Stimulated activated naive CD8-positive, alpha-beta T cell treated with anti-CD3 and anti-CD28 coated beads, Interleukin-15, Interleukin-2, amounts not matched to agents 100 ng/mL and 50 ng/mL, for 24 hours (primary cell): ENCODE measurements around the gene MAPK8IP1.
A peak's percentile ranks its signal among the peaks of the same experiment; 100 is the strongest.

Source experiments
- H3K27ac Mint-ChIP-seq: one replicate; pipeline ENCODE4 v1.8.0; 2021; ENCODE audit warnings: mild to moderate bottlenecking, mixed read lengths
- H3K27me3 Mint-ChIP-seq: one replicate; pipeline ENCODE4 v1.8.0; 2021; ENCODE audit warnings: mixed read lengths
- H3K36me3 Mint-ChIP-seq: one replicate; pipeline ENCODE4 v1.8.0; 2021; ENCODE audit warnings: low read depth, mixed read lengths
- H3K4me1 Mint-ChIP-seq: one replicate; pipeline ENCODE4 v1.8.0; 2021; ENCODE audit warnings: low read depth, mixed read lengths
- H3K4me3 Mint-ChIP-seq: one replicate; pipeline ENCODE4 v1.8.0; 2021; ENCODE audit warnings: mild to moderate bottlenecking, mixed read lengths
- H3K9me3 Mint-ChIP-seq: one replicate; pipeline ENCODE4 v1.8.0; 2021; ENCODE audit warnings: mixed read lengths

The MAPK8IP1 gene

GRCh38 chr11:45906096-45906682 is 20.7 kb downstream of the MAPK8IP1 start:
- H3K27ac Mint-ChIP-seq = no peak overlapping the region
- no peaks in the 10 kb centered on the region for H3K27me3 Mint-ChIP-seq
- H3K4me3 Mint-ChIP-seq = no peak overlapping the region
- H3K9me3 Mint-ChIP-seq = no peaks in the 10 kb centered on the region
- H3K36me3 Mint-ChIP-seq = peaks cover 1% of the 10 kb centered on the region
- H3K4me1 Mint-ChIP-seq = peaks cover 7% of the 10 kb centered on the region

- Mint-ChIP-seq H3K4me1 (peaks cover 7% of the 10 kb centered on the region), H3K27ac (no peak within 1 kb of the TSS), H3K36me3 (peaks cover 5% of the 10 kb centered on the region), H3K9me3 (no peaks in the 10 kb centered on the region), H3K4me3 (no peak within 1 kb of the TSS), H3K27me3 (no peaks in the 10 kb centered on the region)
Observed at GRCh38 chr11:45906965-45907611, 21.6 kb downstream of the MAPK8IP1 start, which contains the start of gene FREY1. TSS of gene FREY1 (minus strand) at chr11:45907271. CDS start at chr11:45907245, 26 bp downstream.

GRCh38 chr11:45907911-45908370 is 22.5 kb downstream of the MAPK8IP1 start:
- no peaks in the 10 kb centered on the region for H3K9me3 Mint-ChIP-seq
- peaks cover 5% of the 10 kb centered on the region for H3K36me3 Mint-ChIP-seq
- no peaks in the 10 kb centered on the region for H3K27me3 Mint-ChIP-seq
- H3K27ac Mint-ChIP-seq = no peak overlapping the region
- peaks cover 7% of the 10 kb centered on the region for H3K4me1 Mint-ChIP-seq
- H3K4me3 Mint-ChIP-seq = no peak overlapping the region

GRCh38 chr11:45909594-45910475 is 24.4 kb downstream of the MAPK8IP1 start:
- H3K36me3 Mint-ChIP-seq = peaks cover 5% of the 10 kb centered on the region
- no peak overlapping the region for H3K27ac Mint-ChIP-seq
- H3K4me1 Mint-ChIP-seq = peaks cover 7% of the 10 kb centered on the region
- no peaks in the 10 kb centered on the region for H3K9me3 Mint-ChIP-seq
- H3K4me3 Mint-ChIP-seq = no peak overlapping the region
- no peaks in the 10 kb centered on the region for H3K27me3 Mint-ChIP-seq

- Mint-ChIP-seq H3K4me3 (no peak overlapping the region), H3K9me3 (no peaks in the 10 kb centered on the region), H3K36me3 (peaks cover 5% of the 10 kb centered on the region), H3K4me1 (peaks cover 9% of the 10 kb centered on the region), H3K27me3 (no peaks in the 10 kb centered on the region), H3K27ac (no peak overlapping the region)
Observed at GRCh38 chr11:45910623-45911022, 25.2 kb downstream of the MAPK8IP1 start.

GRCh38 chr11:45913514-45913913 is 28.1 kb downstream of the MAPK8IP1 start:
- peaks cover 23% of the 10 kb centered on the region for H3K4me1 Mint-ChIP-seq
- peaks cover 11% of the 10 kb centered on the region for H3K36me3 Mint-ChIP-seq
- no peaks in the 10 kb centered on the region for H3K27me3 Mint-ChIP-seq
- no peak overlapping the region for H3K4me3 Mint-ChIP-seq
- no peaks in the 10 kb centered on the region for H3K9me3 Mint-ChIP-seq
- H3K27ac Mint-ChIP-seq = no peak overlapping the region

- Mint-ChIP-seq H3K4me1 (peaks cover 29% of the 10 kb centered on the region), H3K36me3 (peaks cover 11% of the 10 kb centered on the region), H3K4me3 (no peak overlapping the region), H3K9me3 (no peaks in the 10 kb centered on the region), H3K27me3 (no peaks in the 10 kb centered on the region), H3K27ac (no peak overlapping the region)
Observed at GRCh38 chr11:45913942-45914635, 28.6 kb downstream of the MAPK8IP1 start.

- peaks cover 39% of the 10 kb centered on the region for H3K4me1 Mint-ChIP-seq
- H3K27me3 Mint-ChIP-seq = no peaks in the 10 kb centered on the region
- no peaks in the 10 kb centered on the region for H3K9me3 Mint-ChIP-seq
- H3K4me3 Mint-ChIP-seq = no peak overlapping the region
- H3K36me3 Mint-ChIP-seq = peaks cover 11% of the 10 kb centered on the region
- peak overlapping the region; percentile 69 for H3K27ac Mint-ChIP-seq
Observed at GRCh38 chr11:45915446-45915845, 30.0 kb downstream of the MAPK8IP1 start.

- peak overlapping the region; percentile 94 for H3K27ac Mint-ChIP-seq
- H3K9me3 Mint-ChIP-seq = no peaks in the 10 kb centered on the region
- H3K27me3 Mint-ChIP-seq = peaks cover 5% of the 10 kb centered on the region
- H3K4me3 Mint-ChIP-seq = peak overlapping the region; percentile 97
- peaks cover 6% of the 10 kb centered on the region for H3K36me3 Mint-ChIP-seq
- peaks cover 39% of the 10 kb centered on the region for H3K4me1 Mint-ChIP-seq
Observed at GRCh38 chr11:45917286-45917622, 31.8 kb downstream of the MAPK8IP1 start.

GRCh38 chr11:45917623-45918330 is 32.3 kb downstream of the MAPK8IP1 start, which contains the start of gene PEX16:
TSS of gene PEX16 (minus strand) at chr11:45917877. CDS start at chr11:45917811, 66 bp downstream.
- Mint-ChIP-seq H3K27ac (peak within 1 kb of the TSS; percentile 94), H3K4me1 (peaks cover 39% of the 10 kb centered on the region), H3K36me3 (peaks cover 6% of the 10 kb centered on the region), H3K27me3 (peaks cover 5% of the 10 kb centered on the region), H3K4me3 (peak within 1 kb of the TSS; percentile 97), H3K9me3 (no peaks in the 10 kb centered on the region)

- peak overlapping the region; percentile 94 for H3K27ac Mint-ChIP-seq
- H3K4me3 Mint-ChIP-seq = peak overlapping the region; percentile 97
- peaks cover 42% of the 10 kb centered on the region for H3K4me1 Mint-ChIP-seq
- peaks cover 8% of the 10 kb centered on the region for H3K27me3 Mint-ChIP-seq
- peaks cover 6% of the 10 kb centered on the region for H3K36me3 Mint-ChIP-seq
- no peaks in the 10 kb centered on the region for H3K9me3 Mint-ChIP-seq
Observed at GRCh38 chr11:45918331-45918941, 33.0 kb downstream of the MAPK8IP1 start.

GRCh38 chr11:45918962-45919675 is 33.7 kb downstream of the MAPK8IP1 start:
- peaks cover 6% of the 10 kb centered on the region for H3K36me3 Mint-ChIP-seq
- H3K4me1 Mint-ChIP-seq = peaks cover 44% of the 10 kb centered on the region
- H3K27ac Mint-ChIP-seq = no peak overlapping the region
- peak overlapping the region; percentile 97 for H3K4me3 Mint-ChIP-seq
- H3K9me3 Mint-ChIP-seq = no peaks in the 10 kb centered on the region
- peaks cover 10% of the 10 kb centered on the region for H3K27me3 Mint-ChIP-seq

GRCh38 chr11:45919806-45920530 is 34.5 kb downstream of the MAPK8IP1 start:
- Mint-ChIP-seq H3K27ac (no peak overlapping the region), H3K27me3 (peaks cover 13% of the 10 kb centered on the region), H3K9me3 (no peaks in the 10 kb centered on the region), H3K4me3 (peak overlapping the region; percentile 20), H3K36me3 (peaks cover 6% of the 10 kb centered on the region), H3K4me1 (peaks cover 48% of the 10 kb centered on the region)
